Tibial nerve (tissue), 4 donors: Measurements from ENCODE around the gene GPAM. TPM values are rescaled to one million over a fixed set of nuclear protein-coding genes. Genes with fewer than 3 reads are reported as not detected.

Experiments
- DNase-seq, 2 donors: peaks; one replicate each; pipeline ENCODE4 v3.0.0-alpha.2; 2019; ENCODE audit warnings: low spot score in 2 of 2
- H3K27ac ChIP-seq, 4 donors: fragments of 200-600 bp; sonication (generic) in 3 of 4; one replicate each; pipeline ENCODE4 v1.5.1; 2017 to 2019; ENCODE audit warnings: mild to moderate bottlenecking in 1 of 4
- H3K27me3 ChIP-seq, 2 donors: fragments of 200-600 bp; sonication (generic) in 1 of 2; one replicate each; pipeline versions ENCODE4 v1.5.1 to v1.6.0; 2017 to 2019
- H3K36me3 ChIP-seq, 3 donors: fragments of 200-600 bp; sonication (generic); one replicate each; pipeline ENCODE4 v1.5.1; 2018 to 2019
- H3K4me1 ChIP-seq, 4 donors: fragments of 200-600 bp; sonication (generic) in 3 of 4; one replicate each; pipeline ENCODE4 v1.5.1; 2017 to 2019
- H3K4me3 ChIP-seq, 4 donors: fragments of 200-600 bp; sonication (generic) in 3 of 4; one replicate each; pipeline ENCODE4 v1.5.1; 2017 to 2019; ENCODE audit warnings: mild to moderate bottlenecking in 1 of 4, moderate library complexity in 1 of 4
- H3K9me3 ChIP-seq, 4 donors: fragments of 200-600 bp; sonication (generic) in 3 of 4; one replicate each; pipeline ENCODE4 v1.5.1; 2017 to 2019
- CTCF ChIP-seq, 5 experiments: fragments of 200-600 bp in 3 of 5; fragments of 450-650 bp in 2 of 5; sonication (generic) in 3 of 5; IDR thresholded peaks; one replicate each; pipeline ENCODE4 v1.5.1; 2016 to 2019; ENCODE audit warnings: antibody characterized with exemption in 5 of 5, mild to moderate bottlenecking in 3 of 5, moderate library complexity in 2 of 5
- EP300 ChIP-seq, 2 donors: sonication (generic); formaldehyde crosslinking; IDR thresholded peaks; one replicate each; pipeline ENCODE4 v1.6.1; 2017; ENCODE audit warnings: antibody characterized with exemption in 2 of 2, mild to moderate bottlenecking in 1 of 2
- POLR2A ChIP-seq, 2 donors: fragments of 450-650 bp; IDR thresholded peaks; one replicate each; pipeline ENCODE4 v1.6.1; 2017; ENCODE audit warnings: antibody characterized with exemption in 2 of 2, mild to moderate bottlenecking in 2 of 2, moderate library complexity in 2 of 2
- whole genome bisulfite sequencing, 2 donors: methylation state at CpG; one replicate each; pipeline ENCODE4 v1.1.5; 2018; 5-methylcytosine and 5-hydroxymethylcytosine counted together
- total RNA-seq, 4 donors: library from RNA; depleted of rRNA; stranded (reverse); fragments of >200 nt; gene quantifications; one replicate each; pipeline ENCODE4 v1.1.0, GENCODE V29; 2016

The GPAM gene
- total RNA-seq, 4 donors from 2014 or later: 13.3 to 124 (median 45.9) TPM

GRCh38 chr10:112215342-112215774 is 31.8 kb upstream of the GPAM start:
- H3K27ac ChIP-seq: no peak overlapping the region
- no peak for DNase-seq
- no peak overlapping the region for H3K4me3 ChIP-seq
- no peaks in the 10 kb centered on the region for H3K36me3 ChIP-seq
- H3K27me3 ChIP-seq: no peaks in the 10 kb centered on the region
- TF ChIP-seq POLR2A (IDR thresholded peaks at IDR 0.05): no peak
- peaks cover 0 to 10% (median 0%) of the 10 kb centered on the region in 4 donors for H3K4me1 ChIP-seq
- whole genome bisulfite sequencing, 2 donors: 67 to 76% methylated on average over 8 of the region's 8 CpGs
- H3K9me3 ChIP-seq: peaks cover 0 to 11% (median 0%) of the 10 kb centered on the region in 4 donors

GRCh38 chr10:112214298-112214926 is 30.8 kb upstream of the GPAM start:
- TF ChIP-seq EP300 (IDR thresholded peaks at IDR 0.05) (no peak), CTCF (IDR thresholded peaks at IDR 0.05) (no peak), POLR2A (IDR thresholded peaks at IDR 0.05) (no peak)
- H3K4me3 ChIP-seq: no peak overlapping the region
- WGBS, 2 donors: 78 to 79% methylated on average over 8 of the region's 8 CpGs
- H3K9me3 ChIP-seq: peaks cover 0 to 1% (median 0%) of the 10 kb centered on the region in 4 donors
- DNase-seq: no peak
- H3K27ac ChIP-seq: no peak overlapping the region
- no peaks in the 10 kb centered on the region for H3K36me3 ChIP-seq
- no peaks in the 10 kb centered on the region for H3K27me3 ChIP-seq
- peaks cover 0 to 10% (median 0%) of the 10 kb centered on the region in 4 donors for H3K4me1 ChIP-seq

GRCh38 chr10:112213836-112214235 is 30.3 kb upstream of the GPAM start:
- H3K4me1 ChIP-seq: peaks cover 0 to 10% (median 0%) of the 10 kb centered on the region in 4 donors
- H3K27ac ChIP-seq: no peak overlapping the region
- H3K27me3 ChIP-seq: no peaks in the 10 kb centered on the region
- 64 to 71% methylated on average over 4 of the region's 4 CpGs for WGBS, 2 donors
- H3K36me3 ChIP-seq: no peaks in the 10 kb centered on the region
- H3K9me3 ChIP-seq: no peaks in the 10 kb centered on the region
- DNase-seq: no peak
- TF ChIP-seq POLR2A (IDR thresholded peaks at IDR 0.05) (no peak), EP300 (IDR thresholded peaks at IDR 0.05) (no peak), CTCF (IDR thresholded peaks at IDR 0.05) (no peak)
- no peak overlapping the region for H3K4me3 ChIP-seq

GRCh38 chr10:112213098-112213823 is 29.7 kb upstream of the GPAM start:
- TF ChIP-seq POLR2A (IDR thresholded peaks at IDR 0.05) (no peak), EP300 (IDR thresholded peaks at IDR 0.05) (no peak), CTCF (IDR thresholded peaks at IDR 0.05) (no peak)
- Histone ChIP-seq H3K27ac (no peak overlapping the region), H3K36me3 (no peaks in the 10 kb centered on the region), H3K4me3 (no peak overlapping the region), H3K9me3 (no peaks in the 10 kb centered on the region), H3K27me3 (no peaks in the 10 kb centered on the region), H3K4me1 (peaks cover 0 to 10% (median 0%) of the 10 kb centered on the region in 4 donors)
- 73 to 88% methylated on average over 3 of the region's 3 CpGs for WGBS, 2 donors
- no peak for DNase-seq

- H3K27me3 ChIP-seq: no peaks in the 10 kb centered on the region
- H3K36me3 ChIP-seq: no peaks in the 10 kb centered on the region
- no peak overlapping the region for H3K27ac ChIP-seq
- no peak for DNase-seq
- WGBS, 2 donors: 59 to 85% methylated on average over 4 of the region's 4 CpGs
- H3K4me3 ChIP-seq: no peak overlapping the region
- TF ChIP-seq POLR2A (IDR thresholded peaks at IDR 0.05) (no peak), EP300 (IDR thresholded peaks at IDR 0.05) (peak in 1 of 2 donors; percentile 28)
- H3K4me1 ChIP-seq: no peaks in the 10 kb centered on the region
- no peaks in the 10 kb centered on the region for H3K9me3 ChIP-seq
Observed at GRCh38 chr10:112210666-112211065, 27.1 kb upstream of the GPAM start.

- H3K4me1 ChIP-seq: no peaks in the 10 kb centered on the region
- H3K36me3 ChIP-seq: no peaks in the 10 kb centered on the region
- no peak overlapping the region for H3K27ac ChIP-seq
- WGBS, 2 donors: 36 to 44% methylated on average over 7 of the region's 7 CpGs
- no peak overlapping the region for H3K4me3 ChIP-seq
- H3K9me3 ChIP-seq: no peaks in the 10 kb centered on the region
- TF ChIP-seq POLR2A (IDR thresholded peaks at IDR 0.05) (no peak), EP300 (IDR thresholded peaks at IDR 0.05) (no peak), CTCF (IDR thresholded peaks at IDR 0.05) (no peak)
- no peaks in the 10 kb centered on the region for H3K27me3 ChIP-seq
- no peak for DNase-seq
Observed at GRCh38 chr10:112209684-112210131, 26.1 kb upstream of the GPAM start.
